GM21423 (cell line): ENCODE measurements around the gene ARHGEF7.
A peak's percentile ranks its signal among the peaks of the same experiment; 100 is the strongest.

Source experiments
- ATAC-seq: cut with Tn5 transposase; IDR thresholded peaks from one replicate; pipeline ENCODE4 v1.9.1; 2021; ENCODE audit warnings: mild to moderate bottlenecking, moderate library complexity; ENCODE audit not compliant: unreplicated experiment

ARHGEF7 gene

DNA sequence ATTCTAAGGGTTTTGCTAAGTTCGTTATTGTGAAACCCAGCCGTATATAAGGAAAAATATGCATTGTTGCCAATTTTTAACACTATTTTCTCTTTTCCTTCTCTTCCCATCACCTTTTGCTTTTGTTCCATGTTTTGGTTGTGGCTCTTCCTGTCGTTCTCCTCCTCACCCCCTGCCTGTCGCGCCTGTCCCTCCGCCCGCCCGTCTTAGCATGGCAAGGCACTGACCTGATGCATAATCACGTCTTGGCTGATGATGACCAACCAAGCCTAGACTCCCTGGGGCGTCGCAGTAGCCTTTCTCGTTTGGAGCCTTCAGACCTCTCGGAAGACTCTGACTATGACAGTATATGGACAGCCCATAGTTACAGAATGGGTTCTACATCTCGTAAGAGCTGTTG, 176.8 kb downstream of the ARHGEF7 start:
- ATAC-seq, result no peak

DNA sequence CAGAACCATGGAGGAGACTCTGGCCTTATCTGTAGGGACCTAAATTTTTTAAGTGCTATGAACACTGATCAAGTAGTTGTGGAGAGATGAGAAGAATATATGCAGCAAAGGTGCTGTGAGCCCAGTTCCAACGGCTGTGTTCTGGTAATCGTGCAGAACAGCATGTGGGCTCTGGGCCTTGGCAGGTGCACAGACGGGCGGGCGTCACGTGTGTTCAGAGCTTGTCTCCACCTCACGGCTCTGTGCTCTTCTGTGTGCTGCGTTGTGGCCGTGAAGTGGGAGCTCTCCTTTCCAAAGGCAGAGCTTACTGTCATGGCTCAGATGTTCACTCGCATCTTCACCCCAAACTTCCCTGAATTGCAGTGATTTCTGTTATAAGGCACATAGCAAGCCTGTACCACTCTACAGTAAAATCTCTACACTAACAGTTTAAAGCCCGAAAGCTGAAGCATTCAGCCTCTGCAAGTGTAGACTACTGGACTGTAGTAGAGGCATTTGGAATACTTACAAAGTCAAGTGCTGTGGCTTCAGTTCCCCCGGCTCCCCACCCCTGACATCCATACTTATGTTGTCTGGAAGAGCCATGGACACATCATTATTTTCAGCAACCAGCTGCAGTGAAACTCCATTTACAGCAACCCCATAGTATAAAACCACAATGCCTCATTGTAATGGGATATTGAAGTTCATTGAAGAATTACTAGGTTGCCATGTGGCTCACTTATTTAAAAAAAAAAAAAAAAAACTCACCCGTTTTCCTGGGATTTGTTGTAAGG, 177.8 kb downstream of the ARHGEF7 start:
- no peak for ATAC-seq

DNA sequence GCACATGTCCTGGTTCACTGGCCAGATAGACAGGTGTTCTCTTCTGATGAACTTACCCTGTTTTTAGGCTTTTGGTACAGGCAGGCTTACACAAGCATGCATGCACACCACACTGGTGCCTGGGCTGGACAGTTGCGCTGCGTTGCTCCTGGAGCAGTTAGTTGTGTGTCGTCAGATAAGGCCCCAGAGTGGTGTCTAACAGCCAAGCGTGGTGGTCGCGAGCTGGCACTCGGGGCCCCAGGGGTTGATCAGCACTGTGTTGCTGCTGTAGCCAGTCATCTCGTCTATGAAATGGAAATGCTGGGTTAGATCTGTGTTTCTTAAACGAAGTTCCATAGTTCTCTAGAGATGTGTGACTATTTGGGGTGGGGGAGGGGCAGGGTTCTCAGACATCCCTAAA, 180.8 kb downstream of the ARHGEF7 start:
- no peak for ATAC-seq

DNA sequence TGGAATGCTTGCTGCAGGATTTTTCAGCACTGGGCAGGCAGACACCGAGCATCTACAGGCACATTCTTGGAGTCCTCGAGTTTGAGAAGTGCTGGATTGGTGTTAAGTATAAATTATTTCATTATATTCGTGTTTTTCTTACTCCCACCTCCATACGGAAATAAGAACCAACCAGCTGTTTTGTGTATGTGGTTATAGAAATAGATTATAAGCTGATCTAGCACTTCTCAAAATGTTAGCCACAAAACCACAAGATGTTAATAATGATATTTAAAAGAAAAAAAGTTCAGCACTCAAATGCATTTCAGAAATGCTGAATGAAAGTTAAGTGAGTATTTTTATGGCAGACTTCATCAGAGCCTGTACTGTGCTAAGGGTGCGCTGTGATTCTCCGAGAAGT, 181.3 kb downstream of the ARHGEF7 start:
- no peak for ATAC-seq

DNA sequence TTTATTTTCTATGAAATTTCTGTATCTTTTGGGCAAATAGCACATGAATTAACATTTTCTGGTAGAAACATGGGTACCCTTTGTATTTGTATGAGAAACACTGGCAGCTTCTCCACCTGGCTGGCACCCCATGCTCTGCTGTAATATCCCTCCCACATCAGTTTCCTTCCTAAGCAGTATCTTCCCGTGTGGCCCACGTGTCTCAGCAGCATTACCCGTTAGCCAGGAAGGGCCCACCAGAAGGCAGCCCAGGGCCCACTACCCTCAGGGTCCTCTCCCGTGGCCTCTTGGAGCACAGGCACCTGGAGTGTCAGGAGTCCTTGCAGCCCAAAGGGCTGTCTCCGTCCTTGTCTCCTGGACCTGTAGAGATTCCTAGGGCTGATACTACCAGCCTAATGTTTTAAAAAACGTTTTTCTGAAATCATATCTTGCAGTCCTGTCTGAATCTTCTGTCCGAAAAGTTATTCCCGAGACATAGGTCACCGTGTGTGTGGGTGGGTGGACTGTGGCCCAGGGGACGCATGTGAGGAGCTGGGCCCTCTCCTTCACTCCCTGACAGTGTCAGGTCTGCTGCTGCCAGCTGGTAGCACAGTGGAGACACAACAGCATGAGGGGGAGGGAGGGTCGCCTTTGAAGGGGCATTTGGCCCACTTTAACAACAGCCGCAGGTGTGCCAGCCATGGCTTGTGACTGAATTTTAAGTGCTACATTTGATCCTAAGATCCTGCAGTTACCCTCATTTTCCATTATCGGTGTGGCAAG, 183.3 kb downstream of the ARHGEF7 start:
- no peak for ATAC-seq

DNA sequence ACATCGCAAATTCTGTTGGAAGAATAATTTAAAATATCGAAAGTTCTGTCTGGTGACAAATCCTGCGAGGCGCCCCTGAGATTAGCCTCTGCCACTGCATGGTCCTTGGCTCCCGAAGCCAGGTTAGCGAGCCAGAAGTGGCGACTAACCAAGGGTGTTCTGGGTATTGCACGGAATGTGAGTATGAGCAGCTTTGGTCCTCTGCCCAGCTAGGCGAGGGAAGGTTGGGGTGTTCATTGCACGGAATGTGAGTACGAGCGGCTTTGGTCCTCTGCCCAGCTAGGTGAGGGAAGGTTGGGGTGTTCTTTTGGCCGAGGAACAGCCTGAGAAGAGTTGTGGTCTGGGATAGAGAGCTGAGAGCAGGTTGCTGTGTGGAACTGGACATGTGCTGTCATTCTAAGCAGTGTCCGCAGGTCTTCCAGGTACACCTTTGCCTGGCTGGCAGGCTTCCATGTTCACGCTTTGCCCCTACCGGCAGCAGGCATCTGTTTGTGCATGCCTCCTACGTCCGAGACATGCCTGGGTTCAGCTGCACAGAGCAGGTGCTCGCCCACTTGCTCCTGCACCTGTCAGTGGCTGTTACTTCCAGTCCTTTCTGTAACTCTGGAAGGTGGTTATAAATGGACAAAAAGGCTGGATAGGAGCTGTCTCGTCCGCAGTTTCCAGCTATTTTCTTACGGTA, 187.1 kb downstream of the ARHGEF7 start:
- ATAC-seq, result no peak

DNA sequence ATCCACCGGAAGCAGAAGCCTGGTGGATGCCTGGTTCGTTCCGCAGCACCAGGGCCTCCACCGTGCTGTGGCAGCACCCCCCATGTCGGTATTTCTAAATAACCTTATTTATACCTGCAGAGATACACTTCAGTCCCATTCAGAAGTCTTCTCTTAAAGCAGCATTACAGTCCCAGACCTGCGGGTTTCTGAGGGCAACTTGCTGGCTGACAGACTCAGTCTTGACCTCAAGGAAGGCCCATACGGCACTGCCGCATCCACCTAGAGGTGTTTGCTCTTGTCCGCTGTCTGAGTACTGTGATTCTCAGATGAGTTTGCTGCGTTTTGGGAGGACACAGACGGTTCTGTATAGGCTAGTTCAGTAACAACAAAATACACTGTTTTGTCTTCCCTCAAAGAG, 188.4 kb downstream of the ARHGEF7 start:
- peak; percentile 2 for ATAC-seq

DNA sequence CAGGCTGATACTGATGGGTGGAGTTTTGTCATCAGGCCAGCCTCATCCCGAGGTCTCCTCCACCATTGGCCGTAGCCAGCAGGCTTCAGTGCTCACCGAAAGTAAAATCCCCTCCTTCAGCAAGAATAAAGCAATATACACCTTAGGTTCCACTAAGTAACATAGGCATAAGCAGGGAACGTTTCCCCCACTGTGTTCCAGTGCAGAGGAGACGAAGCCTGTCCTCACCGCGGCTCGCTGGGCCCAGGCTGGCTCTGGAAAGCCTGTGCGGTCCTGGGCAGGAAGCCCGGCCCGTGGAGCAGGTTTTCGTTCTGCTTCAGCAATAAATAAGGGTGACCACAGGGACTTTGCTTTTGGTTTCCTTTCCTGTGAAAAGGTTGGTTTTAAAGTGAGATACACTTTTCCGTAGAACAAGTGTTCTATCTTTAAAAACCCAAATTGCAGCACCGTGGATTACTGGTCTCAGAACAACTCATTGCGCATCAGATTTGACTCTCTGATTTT, 189.0 kb downstream of the ARHGEF7 start:
- ATAC-seq, result peak; percentile 96

DNA sequence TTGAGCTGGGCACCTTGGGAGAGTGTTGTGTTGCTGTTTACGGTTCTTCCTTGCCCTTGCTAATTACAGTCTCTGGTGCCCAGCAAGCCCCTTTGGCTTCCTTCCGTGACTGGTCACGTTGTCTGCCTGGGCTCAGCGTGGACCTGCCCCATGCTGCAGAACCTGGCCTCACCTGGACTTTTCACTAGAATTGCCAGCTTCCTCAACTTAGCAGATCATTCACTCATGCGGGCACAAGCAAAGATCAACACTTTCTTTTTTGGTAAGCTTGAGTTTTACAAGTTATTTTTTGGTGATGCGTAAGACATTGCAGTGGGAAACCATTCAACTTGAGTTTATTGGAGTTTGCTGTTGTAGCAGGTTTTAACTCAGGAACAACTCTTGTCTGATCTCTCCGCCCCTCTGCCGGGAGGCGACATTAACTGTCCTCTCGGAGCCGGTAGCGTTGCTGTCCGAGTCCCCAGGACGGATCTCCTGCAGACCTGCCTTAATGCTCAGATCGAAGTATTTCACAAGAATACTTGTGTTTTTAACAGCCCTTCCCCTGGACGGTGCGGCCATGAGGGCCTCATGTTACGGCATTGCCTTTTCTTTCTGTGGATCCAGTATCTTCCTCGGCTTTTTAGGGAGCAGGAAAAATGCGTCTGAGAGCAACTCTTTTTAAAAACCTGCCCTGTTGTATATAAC, 189.6 kb downstream of the ARHGEF7 start:
- peak; percentile 35 for ATAC-seq

DNA sequence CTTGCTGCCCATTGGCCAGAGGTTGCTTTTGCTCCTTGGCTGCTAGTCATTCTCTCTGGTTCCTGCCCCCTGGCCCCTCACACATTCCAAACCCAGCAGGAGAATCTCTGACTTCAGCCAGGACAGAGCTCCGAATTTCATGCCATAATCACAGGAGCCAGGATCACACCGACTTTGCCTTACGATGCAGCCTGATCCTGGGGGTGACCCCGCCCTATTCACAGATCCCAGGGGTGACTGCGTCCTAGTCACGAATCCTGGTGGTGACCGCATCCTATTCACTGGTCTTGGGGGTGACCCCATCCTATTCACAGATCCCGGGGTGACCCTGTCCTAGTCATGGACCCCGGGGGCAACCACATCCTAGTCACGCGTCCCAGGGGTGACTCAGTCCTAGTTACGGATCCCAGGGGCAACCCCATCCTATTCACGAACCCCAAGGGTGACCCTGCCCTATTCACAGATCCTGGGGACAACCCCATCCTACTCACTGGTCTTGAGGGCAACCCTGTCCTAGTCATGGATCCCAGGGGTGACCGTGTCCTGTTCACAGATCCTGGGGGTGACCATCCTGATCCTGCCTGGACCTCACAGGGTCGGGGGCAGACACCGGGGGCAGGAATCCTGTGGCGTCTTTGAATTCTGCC, 198.0 kb downstream of the ARHGEF7 start:
- no peak for ATAC-seq

DNA sequence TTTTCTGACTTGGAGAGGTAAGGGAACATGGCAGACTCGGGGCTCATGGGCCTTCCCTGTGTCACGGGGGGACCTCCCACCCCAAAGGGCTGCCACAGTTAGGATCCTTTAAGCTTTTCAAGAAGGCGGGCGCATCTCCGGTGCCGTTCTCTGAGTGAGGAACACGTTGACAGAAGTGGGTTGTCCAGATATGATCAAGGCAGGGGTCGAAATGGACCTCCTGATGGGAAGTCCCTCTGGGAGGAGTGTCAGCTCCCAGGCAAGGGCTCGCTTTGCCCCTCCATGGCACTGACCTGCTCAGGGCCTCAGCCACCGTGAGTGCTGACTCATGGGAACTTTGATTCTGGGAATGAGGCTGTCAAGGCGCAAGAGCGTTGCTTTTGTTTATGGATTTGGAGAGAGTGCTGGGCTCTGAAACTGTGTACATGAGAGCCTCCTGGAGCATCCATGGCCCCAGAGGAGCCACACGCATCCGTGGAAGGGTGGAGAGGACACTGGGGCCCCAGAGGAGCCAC, 198.9 kb downstream of the ARHGEF7 start:
- ATAC-seq, result no peak

DNA sequence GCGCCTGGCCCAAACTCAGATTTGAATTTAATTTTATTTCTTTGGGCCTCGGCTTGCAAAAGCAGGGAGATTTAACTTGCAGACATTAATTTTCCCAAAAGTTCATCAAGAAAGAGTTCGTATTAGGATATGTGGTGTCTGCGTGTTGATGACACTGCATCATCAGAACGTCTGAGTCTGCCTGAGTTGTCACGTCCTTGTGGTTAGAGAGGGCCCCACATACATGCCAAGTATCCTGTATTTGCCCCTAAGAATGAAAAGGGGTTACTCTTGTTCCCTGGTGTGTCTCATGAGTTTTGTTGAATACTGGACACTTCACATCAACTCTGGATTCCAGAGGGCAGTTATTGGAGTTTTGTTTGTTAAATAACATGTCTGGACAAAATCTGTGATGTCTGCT, 199.7 kb downstream of the ARHGEF7 start:
- ATAC-seq, result no peak

DNA sequence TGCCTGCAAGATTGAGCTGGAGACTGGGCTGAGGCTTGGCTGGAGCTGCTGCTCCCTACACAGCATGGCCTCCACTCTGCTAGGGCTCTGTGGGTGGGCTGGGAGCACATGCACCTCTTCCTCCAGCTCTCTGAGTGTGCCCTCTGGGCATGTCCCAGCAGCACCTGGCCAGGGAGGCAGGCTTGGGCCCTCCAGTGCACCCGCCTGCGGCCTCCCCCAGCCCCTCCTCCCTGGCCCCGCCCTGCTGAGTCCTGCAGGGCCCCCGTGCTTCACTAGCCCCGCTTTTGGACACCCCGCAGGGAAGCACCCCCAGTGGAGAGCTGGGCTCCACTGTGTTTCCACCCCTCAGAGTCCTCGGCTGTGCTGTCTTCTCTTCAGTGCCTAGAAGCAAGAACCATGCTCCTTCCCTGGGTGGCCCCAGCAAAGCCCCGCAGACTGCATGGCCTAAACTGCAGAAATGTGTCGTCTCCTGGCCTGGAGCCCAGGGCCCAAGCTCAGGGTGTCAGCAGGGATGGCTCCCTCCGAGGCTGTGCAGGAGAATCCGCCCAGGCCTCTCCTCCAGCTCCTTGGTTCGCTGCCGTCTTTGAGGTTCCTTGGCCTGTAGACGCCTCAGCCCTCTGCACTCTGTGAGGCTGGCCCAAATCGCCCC, 200.4 kb downstream of the ARHGEF7 start:
- ATAC-seq, result no peak

DNA sequence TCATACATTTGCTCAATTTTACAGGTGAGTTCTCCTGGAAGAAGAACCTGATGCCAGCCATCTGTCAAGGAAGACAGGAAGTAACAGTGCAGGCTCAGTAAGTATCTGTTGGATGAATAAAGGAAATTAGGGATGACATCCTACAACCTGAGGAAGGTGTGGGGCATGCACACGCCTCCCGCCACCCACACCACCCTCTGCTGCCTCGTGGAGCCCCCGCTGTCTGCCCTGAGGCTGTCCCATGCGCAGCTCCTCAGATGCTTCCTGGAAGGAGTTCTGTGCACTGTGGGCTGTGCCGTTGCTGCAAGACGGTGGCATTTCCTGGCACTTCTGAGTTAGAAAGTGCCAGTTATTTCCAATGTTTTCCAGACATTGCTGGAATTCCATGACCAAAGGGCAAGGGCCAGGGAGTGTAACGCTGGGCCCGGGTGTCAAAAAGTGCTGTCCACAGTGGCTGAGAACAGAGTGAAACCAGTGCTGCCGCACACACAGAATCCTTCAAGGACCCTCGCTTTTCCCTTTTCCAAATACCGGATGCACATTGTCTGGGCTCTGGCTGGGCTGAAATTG, 201.1 kb downstream of the ARHGEF7 start:
- no peak for ATAC-seq

DNA sequence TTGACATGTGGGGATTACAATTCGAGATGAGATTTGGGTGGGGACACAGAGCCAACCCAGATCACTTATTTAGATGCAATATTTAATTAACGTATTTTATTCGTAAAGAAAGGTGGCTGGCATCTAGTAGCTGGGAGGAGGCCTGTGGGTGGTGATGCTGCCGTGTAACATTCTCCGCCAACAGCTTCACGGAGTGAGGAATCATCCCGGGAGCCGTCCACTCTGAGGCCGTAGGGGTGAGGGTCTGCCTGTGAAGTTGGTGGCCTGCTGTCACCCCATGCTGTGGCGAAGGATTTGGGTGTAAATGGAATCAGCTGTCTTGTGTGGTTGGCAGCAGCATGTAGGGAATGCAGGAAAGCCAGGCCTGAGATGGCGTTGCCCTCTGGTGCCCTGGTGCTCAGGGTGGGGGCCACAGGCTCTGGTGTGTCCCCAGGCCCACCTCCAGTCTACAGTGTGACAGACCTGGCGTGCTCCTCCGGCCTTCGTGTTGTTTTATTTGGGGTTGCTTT, 202.0 kb downstream of the ARHGEF7 start:
- ATAC-seq, result no peak

DNA sequence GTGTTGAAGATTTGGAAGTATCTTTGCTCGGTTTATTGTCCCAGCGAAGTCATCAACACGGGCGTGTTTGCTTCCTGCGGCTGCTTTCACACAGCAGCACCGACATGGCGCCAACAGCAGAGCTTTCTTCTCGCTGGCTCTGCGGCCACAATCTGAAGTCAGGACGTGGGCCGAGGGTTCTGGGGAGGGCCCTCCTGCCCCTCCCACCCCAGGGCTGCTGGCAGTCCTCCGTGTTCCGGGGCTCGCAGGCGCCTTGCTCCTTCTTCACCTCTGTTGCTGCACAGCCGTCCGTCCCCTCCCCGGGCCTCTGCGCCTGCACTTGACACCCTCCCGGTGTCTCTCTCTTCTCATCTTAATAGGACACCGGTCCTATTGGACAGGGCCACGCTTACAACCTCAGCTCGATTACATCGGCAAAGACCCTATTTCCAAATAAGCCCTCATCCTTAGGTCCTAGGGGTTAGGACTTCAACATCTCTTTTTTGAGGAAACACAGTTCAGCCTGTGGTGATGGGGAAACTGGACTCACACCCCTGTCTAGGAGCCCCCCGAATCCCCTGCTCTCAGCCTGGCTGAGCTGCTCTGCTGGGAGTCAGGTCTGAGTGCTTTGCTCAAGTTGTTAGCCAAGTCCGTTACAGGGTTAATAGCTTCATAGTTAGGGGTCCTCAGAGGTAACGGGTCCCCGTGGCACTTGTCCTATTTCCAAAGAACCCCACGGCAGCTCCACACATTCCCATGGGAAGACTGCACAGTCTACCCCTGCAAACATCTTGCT, 202.6 kb downstream of the ARHGEF7 start:
- ATAC-seq, result no peak

DNA sequence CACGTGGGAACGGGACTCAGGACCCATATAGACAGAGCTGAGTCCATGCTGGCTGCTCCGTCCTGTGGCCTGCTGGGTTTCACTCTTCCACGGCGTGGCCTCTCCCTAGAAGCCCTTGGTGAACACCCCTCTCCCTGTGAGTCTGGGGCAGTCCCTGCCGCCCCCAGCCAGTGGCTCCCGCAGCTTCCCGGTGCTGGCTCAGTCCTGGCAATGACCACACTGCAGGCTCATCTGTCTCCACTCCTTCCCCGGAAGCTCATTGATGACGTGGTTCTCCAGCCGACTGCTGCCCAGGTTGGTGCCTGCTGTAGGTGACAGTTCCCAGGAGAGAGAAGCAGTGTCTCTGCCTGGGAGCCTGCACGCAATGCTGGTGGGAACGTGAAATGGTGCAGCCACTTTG, 203.3 kb downstream of the ARHGEF7 start:
- ATAC-seq, result no peak

DNA sequence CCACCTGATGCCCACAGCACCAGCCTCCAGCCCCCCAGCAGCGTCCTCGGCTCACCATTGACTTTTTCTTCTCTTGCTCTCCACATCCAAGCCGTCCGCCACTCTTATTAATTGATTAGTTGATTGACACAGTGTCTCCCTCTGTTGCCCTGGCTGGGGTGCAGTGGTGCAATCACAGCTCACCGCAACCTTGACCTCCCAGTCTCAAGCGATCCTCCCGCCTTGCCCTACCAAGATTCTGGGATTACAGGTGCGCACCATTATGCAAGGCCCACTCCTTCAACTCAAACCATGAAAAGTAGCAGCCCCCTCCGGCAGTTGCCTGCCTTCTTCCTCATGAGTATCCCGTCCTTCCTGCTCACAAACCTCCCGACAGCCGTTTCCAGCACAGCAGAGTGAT, 204.4 kb downstream of the ARHGEF7 start:
- ATAC-seq, result no peak
